ENCODE data around the gene PAPPA. TPM values are rescaled to one million over a fixed set of nuclear protein-coding genes. Genes with fewer than 3 reads are reported as not detected.

The PAPPA gene
- polyA plus RNA-seq, 4 donors = 4.1 to 7.6 (median 4.3) TPM

DNA sequence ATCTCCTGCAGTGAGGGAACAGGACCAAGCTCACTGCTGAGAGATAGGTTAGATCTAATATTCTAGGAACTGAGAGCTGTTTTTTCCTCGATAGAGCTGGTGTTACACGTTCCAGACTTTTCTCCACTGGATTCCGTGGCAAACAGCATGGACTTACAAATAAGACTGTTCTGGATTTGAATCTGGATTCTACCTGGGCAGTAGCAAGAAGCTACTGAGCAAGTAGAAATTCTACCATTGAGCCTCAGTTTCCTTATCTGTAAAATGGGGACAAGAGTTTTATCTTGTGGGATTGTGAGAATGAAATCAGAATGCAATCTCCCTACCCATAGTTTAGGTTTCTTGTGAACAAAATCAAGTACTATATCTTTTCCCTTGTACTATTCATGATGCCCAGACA is 294.8 kb downstream of the PAPPA start:
- no peak for DNase-seq (ENCODE audit: low read depth in 4 of 4, low spot score in 3 of 4)

DNA sequence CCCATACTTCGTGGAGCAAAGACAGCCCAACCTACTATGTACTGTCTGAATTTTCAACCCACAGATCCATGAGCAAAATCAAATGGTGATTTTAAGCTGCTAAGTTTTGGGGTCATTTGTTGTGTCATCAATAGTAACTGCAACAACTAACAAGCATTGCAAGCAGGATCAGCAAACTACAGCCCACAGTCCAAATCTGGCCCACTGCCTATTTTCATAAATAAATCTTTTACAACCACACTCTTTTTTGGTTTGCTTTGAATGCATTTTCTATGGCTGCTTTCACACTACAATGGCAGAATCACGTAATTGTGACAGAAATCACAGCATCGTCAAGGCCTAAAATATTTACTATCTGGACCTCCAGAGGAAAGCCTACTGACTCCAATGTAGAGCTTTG is 296.4 kb downstream of the PAPPA start:
- no peak for DNase-seq (ENCODE audit: low read depth in 4 of 4, low spot score in 3 of 4)

DNA sequence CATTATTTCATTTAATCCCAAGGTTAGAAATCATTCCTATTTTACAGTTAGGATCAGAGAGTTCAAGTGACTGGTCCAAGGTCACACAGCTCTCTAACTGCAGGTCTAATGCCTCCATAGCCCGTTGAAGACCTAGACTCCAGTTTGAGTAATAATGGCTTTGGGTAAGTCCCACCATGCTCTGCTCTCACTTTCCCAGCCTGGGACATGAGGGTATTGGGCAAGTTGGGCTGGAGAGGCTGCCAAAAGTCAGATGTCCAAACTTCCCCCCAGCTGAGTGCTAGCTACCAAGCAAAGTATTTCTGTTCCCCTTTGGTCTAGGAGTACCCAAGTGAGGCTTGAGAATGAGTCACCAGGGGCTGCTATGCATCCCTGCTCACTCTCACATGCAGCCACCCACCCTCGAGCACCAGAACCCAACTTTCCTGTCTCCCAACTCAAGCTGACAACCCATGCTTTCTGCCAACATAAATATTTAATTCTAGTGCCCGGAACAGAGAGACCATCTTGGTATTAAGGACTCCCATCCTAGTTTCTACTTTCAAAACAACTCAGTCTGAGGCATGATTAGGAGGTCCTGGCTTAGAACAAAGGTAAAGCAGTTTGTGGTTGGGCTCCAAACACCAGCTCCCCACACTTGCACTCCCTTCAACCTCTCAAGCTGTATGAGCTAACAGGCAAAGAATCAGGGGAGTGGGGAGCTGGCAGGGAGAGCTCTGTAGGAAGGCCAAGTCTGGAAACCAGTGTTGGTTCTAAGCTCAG is 297.0 kb downstream of the PAPPA start:
- no peak for DNase-seq (ENCODE audit: low read depth in 4 of 4, low spot score in 3 of 4)

DNA sequence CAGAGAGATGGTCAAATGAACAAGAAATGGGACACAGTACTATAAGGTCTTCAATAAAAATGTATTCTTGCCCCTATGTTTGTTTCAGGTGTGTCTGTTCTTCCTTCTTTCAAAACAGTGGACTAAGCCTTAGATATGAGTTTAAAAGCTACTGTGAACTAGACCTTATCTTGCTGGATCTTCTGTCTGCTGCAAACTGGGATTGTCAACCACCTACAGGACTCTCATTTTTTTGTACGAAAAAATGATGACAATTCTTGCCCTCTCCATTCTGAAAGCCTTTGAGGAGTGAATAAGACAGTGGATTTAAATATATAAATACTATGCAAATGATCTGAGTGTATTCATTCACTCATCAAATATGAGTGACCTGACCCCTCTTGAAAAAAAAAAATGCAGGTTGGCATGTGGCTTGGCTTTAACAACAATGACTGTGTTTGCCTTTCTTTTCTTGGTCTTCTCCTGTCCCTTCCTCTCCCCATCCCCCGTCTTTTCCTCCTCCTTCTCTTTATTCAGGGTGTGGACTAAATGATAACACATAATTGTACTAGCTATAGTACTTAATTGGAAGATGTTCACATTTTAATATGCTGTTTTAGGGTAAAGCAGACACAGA is 298.0 kb downstream of the PAPPA start:
- no peak for DNase-seq (ENCODE audit: low read depth in 4 of 4, low spot score in 3 of 4)
